ENCODE data around the gene BTBD17.

GRCh38 chr17:74373838-74374606 lies 12.4 kb upstream of the BTBD17 start:
- TF ChIP-seq CTCF (IDR thresholded peaks at IDR 0.05) (no peak), POLR2A (IDR thresholded peaks at IDR 0.05) (no peak)

Data from adrenal gland (tissue), 5 donors.